OCI-LY3 (cell line): ENCODE measurements around the gene PMF1.

Source experiments
- H2AFZ ChIP-seq: fragments of 200-600, 300-600 bp; shearing (Covaris generic); 2 replicates; pipeline ENCODE4 v1.6.0; 2014; ENCODE audit warnings: antibody characterized with exemption, low read depth, low read length
- H3K27ac ChIP-seq: fragments of 200-600, 300-600 bp; sonication (generic); 2 replicates; pipeline ENCODE4 v1.5.1; 2014; ENCODE audit warnings: mild to moderate bottlenecking, low read length, moderate library complexity, mixed read lengths
- H3K27me3 ChIP-seq: fragments of 200-600, 300-600 bp; sonication (generic); 2 replicates; pipeline ENCODE4 v1.6.1; 2014; ENCODE audit warnings: low read depth, low read length, mixed read lengths
- H3K36me3 ChIP-seq: fragments of 200-600, 300-600 bp; sonication (generic); replicated peaks from 2 replicates; pipeline ENCODE3; 2014; ENCODE audit warnings: low read depth, low read length, mixed read lengths
- H3K4me1 ChIP-seq: fragments of 300-600, 200-600 bp; sonication (generic); 2 replicates; pipeline ENCODE4 v1.6.1; 2014; ENCODE audit warnings: low read length, mixed read lengths
- H3K4me2 ChIP-seq: fragments of 200-600, 300-600 bp; sonication (generic); 2 replicates; pipeline ENCODE4 v1.6.1; 2014; ENCODE audit warnings: low read length, mixed read lengths
- H3K4me3 ChIP-seq: fragments of 300-600, 200-600 bp; sonication (generic); 2 replicates; pipeline ENCODE4 v1.5.1; 2014; ENCODE audit warnings: antibody characterized with exemption, mild to moderate bottlenecking, low read length, moderate library complexity
- H3K79me2 ChIP-seq: fragments of 300-600, 200-600 bp; shearing (Covaris generic); 2 replicates; pipeline ENCODE4 v1.6.1; 2014; ENCODE audit warnings: mild to moderate bottlenecking, low read length, mixed read lengths
- H3K9ac ChIP-seq: fragments of 300-600, 200-600 bp; shearing (Covaris generic); 2 replicates; pipeline ENCODE4 v1.6.0; 2014; ENCODE audit warnings: mild to moderate bottlenecking, low read length, moderate library complexity
- H3K9me3 ChIP-seq: fragments of 200-600, 300-600 bp; shearing (Covaris generic); 2 replicates; pipeline ENCODE4 v1.6.1; 2014; ENCODE audit warnings: low read length, mixed read lengths; ENCODE audit not compliant: insufficient read depth
- H4K20me1 ChIP-seq: fragments of 200-600, 300-600 bp; sonication (generic); 2 replicates; pipeline ENCODE4 v1.6.1; 2016; ENCODE audit warnings: low read length, mixed read lengths; ENCODE audit not compliant: insufficient read depth
- CTCF ChIP-seq: fragments of 200-600, 300-600 bp; sonication (generic); IDR thresholded peaks from 2 replicates; pipeline ENCODE4 v1.5.1; 2014; ENCODE audit warnings: antibody characterized with exemption, low read length, low read depth
- EZH2phosphoT487 ChIP-seq: fragments of 200-600 bp; shearing (Covaris generic); IDR thresholded peaks from 2 replicates; pipeline ENCODE4 v1.6.1; 2018; ENCODE audit warnings: antibody characterized with exemption, mixed run types, low read depth

Gene PMF1

GRCh38 chr1:156226782-156227181 is 14.0 kb downstream of the PMF1 start:
- peak overlapping the region; percentile 8; the same call in 1 of the 2 replicates for H3K4me3 ChIP-seq
- no peak overlapping the region for H2AFZ ChIP-seq
- H3K9me3 ChIP-seq: no peaks in the 10 kb centered on the region
- no peaks in the 10 kb centered on the region for H3K79me2 ChIP-seq
- peak overlapping the region; percentile 36 for H3K4me2 ChIP-seq
- TF ChIP-seq CTCF: no peak
- no peak for TF ChIP-seq EZH2phosphoT487
- H3K9ac ChIP-seq: peak overlapping the region; percentile 9; the same call in 1 of the 2 replicates
- peaks cover 21% of the 10 kb centered on the region for H3K36me3 ChIP-seq
- H3K27ac ChIP-seq: peak overlapping the region; percentile 80
- H3K27me3 ChIP-seq: no peaks in the 10 kb centered on the region
- H4K20me1 ChIP-seq: peaks cover 8% of the 10 kb centered on the region; the same call in 1 of the 2 replicates
- H3K4me1 ChIP-seq: peaks cover 25% of the 10 kb centered on the region

- TF ChIP-seq CTCF: no peak
- no peak for TF ChIP-seq EZH2phosphoT487
- Histone ChIP-seq H3K4me3 (no peak overlapping the region), H3K36me3 (peaks cover 12% of the 10 kb centered on the region), H2AFZ (no peak overlapping the region), H3K27me3 (no peaks in the 10 kb centered on the region), H3K4me2 (no peak overlapping the region), H3K9me3 (no peaks in the 10 kb centered on the region), H4K20me1 (peaks cover 9% of the 10 kb centered on the region; the same call in 1 of the 2 replicates), H3K27ac (no peak overlapping the region), H3K79me2 (no peaks in the 10 kb centered on the region), H3K9ac (no peak overlapping the region), H3K4me1 (peaks cover 20% of the 10 kb centered on the region)
Measured at GRCh38 chr1:156228501-156228900, 15.7 kb downstream of the PMF1 start.

- Histone ChIP-seq H3K4me3 (no peak overlapping the region), H3K4me1 (peaks cover 20% of the 10 kb centered on the region)
Measured at GRCh38 chr1:156229809-156230472, 17.1 kb downstream of the PMF1 start.

GRCh38 chr1:156230473-156230837 is 17.6 kb downstream of the PMF1 start:
- no peak overlapping the region for H3K27ac ChIP-seq
- H3K4me1 ChIP-seq: peaks cover 17% of the 10 kb centered on the region
- H3K4me2 ChIP-seq: no peak overlapping the region
- no peak overlapping the region for H3K9ac ChIP-seq
- no peaks in the 10 kb centered on the region for H3K27me3 ChIP-seq
- peaks cover 9% of the 10 kb centered on the region for H3K36me3 ChIP-seq
- H3K79me2 ChIP-seq: no peaks in the 10 kb centered on the region
- no peaks in the 10 kb centered on the region for H3K9me3 ChIP-seq
- H2AFZ ChIP-seq: no peak overlapping the region
- TF ChIP-seq EZH2phosphoT487: no peak
- no peak for TF ChIP-seq CTCF
- no peak overlapping the region for H3K4me3 ChIP-seq
- H4K20me1 ChIP-seq: peaks cover 9% of the 10 kb centered on the region; the same call in 1 of the 2 replicates

More at GRCh38 chr1:156229809-156230472, 17.1 kb downstream of the PMF1 start:
- H3K27me3 ChIP-seq: no peaks in the 10 kb centered on the region
- H3K4me2 ChIP-seq: no peak overlapping the region
- no peak overlapping the region for H3K27ac ChIP-seq
- H3K36me3 ChIP-seq: peaks cover 9% of the 10 kb centered on the region
- no peak overlapping the region for H2AFZ ChIP-seq
- peaks cover 9% of the 10 kb centered on the region; the same call in 1 of the 2 replicates for H4K20me1 ChIP-seq
- H3K9ac ChIP-seq: no peak overlapping the region
- H3K9me3 ChIP-seq: no peaks in the 10 kb centered on the region
- no peak for TF ChIP-seq CTCF
- no peak for TF ChIP-seq EZH2phosphoT487
- H3K79me2 ChIP-seq: no peaks in the 10 kb centered on the region
